GM19035 (cell line): Measurements from ENCODE around the gene KANK3.
"Not testable (repeated sequence)": the region's sequence is repeated elsewhere in the genome, so short reads cannot be mapped to it uniquely, and the experiment has no call there.

Experiments
- ATAC-seq: cut with Tn5 transposase; IDR thresholded peaks from one replicate; pipeline ENCODE4 v1.9.1; 2021; ENCODE audit not compliant: unreplicated experiment

The KANK3 gene

DNA sequence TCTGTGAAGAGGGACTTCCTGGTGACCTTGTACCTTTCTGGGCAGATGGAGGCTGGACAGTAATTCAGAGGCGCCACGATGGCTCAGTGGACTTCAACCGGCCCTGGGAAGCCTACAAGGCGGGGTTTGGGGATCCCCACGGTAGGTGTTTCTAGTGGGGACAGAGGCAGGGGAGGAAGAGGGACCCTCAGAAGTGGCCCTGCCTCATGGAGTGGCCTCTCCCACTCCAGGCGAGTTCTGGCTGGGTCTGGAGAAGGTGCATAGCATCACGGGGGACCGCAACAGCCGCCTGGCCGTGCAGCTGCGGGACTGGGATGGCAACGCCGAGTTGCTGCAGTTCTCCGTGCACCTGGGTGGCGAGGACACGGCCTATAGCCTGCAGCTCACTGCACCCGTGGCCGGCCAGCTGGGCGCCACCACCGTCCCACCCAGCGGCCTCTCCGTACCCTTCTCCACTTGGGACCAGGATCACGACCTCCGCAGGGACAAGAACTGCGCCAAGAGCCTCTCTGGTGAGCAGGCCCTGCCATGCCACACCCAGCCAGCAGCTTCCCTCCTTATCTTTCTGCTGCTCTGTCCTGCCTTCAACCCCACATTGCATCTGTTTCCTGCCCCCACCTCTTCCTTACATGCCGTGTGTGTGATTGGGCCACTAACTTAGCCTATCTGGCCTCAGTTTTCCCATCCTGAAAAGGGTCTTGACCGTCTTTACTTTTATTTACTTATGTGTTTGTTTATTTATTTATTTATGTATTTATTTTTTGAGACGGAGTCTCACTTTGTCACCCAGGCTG, 28.1 kb upstream of the KANK3 start:
- ATAC-seq, result no peak

DNA sequence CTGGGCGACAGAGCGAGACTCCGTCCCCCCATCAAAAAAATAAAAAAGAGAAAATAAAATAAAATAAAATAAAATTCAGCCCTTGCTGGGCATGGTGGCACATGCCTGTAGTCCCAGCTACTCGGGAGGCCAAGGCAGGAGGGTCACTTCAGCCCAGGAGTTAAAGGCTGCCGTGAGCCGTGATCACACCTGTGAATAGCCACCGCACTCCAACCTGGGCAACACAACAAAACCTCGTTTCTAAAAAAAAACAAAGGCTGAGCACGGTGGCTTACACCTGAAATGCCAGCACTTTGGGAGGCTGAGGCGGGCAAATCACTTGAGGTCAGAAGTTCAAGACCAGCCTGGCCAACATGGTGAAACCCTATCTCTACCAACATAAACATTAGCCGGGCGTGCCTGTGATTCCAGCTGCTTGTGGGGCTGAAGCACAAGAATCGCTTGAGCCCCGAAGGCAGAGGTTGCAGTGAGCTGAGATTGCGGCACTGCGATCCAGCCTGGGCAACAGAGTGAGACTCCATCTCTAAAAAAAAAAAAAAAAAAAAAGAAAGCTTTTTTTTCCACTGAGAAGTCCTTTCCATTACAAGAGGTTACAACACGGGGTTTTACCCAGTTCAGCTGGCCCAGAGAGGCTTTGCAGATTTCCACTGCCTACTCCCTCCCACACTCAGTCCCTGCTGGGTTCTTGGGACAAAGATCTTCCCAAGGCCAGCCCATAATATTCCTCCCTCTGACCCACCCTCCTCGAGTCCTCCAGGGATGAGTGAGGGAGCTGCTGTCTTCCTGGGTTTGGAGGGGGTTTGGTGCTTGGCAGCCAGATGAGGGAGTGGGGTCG, 27.3 kb upstream of the KANK3 start:
- ATAC-seq, result no peak

DNA sequence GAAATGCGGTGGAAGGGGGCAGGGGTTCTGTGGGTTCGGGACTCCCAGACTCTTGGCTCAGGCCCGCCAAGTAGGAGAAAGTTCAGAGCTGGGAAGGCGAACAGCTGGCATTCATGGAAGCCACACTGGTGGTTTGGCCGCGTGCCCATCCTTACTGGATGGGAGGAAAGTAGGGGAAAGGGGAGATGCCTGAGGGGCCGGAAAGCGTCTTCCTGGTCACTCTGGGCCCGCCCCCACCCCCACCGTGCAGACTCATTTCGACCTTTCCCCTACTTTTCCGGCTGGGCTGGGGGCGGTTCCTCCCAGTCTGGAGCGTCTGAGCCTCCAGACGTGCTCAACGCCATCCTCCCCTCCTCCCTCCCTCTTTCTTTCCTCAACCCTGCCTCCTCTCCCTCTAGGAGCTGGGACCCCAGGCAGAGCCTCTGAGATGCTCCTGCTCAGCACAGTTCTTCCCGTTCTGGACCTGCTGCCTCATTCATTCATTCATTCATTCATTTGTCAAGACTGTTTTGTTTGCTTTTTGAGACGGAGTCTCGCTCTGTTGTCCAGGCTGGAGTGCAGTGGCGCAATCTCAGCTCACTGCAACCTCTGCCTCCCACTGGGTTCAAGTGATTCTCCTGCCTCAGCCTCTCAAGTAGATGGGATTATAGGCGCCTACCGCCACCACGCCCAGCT, 24.4 kb upstream of the KANK3 start:
- ATAC-seq, result no peak

DNA sequence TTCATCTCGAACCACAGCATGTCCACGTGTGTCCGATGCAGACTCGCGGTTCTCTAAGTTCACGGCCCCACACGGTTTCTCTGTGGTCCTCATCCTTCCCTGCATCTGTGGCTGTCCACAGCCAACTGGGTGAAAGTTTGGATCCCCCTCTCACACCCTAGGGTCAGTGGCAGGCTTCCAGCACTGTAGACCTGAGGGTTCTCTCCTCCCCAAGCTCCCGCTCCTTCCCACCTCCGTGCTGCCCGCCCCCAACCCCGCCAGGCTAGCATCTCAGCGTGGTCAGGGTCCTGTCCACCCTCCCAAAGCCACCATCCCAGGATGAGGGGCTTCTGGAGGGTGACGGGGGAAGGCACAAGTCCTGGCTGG, 23.9 kb upstream of the KANK3 start:
- no peak for ATAC-seq

DNA sequence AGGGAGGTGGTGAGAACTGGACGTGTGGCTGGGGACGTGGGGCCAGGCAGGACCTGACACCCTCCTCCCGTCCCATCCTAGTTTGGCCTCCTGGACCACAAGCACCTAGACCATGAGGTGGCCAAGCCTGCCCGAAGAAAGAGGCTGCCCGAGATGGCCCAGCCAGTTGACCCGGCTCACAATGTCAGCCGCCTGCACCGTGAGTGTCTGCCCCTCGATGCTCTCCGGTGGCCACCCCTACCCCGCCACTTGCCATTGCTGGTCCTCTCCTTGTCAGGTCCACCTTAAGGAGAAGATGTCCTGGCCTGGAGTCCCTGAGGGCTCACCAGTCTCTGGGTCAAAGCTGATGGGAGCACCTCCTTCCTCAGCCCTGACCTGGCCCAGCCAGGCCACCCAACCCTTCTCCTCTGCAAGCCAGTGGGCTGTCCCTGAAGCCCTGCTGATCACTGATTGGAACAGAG, 23.1 kb upstream of the KANK3 start:
- no peak for ATAC-seq

DNA sequence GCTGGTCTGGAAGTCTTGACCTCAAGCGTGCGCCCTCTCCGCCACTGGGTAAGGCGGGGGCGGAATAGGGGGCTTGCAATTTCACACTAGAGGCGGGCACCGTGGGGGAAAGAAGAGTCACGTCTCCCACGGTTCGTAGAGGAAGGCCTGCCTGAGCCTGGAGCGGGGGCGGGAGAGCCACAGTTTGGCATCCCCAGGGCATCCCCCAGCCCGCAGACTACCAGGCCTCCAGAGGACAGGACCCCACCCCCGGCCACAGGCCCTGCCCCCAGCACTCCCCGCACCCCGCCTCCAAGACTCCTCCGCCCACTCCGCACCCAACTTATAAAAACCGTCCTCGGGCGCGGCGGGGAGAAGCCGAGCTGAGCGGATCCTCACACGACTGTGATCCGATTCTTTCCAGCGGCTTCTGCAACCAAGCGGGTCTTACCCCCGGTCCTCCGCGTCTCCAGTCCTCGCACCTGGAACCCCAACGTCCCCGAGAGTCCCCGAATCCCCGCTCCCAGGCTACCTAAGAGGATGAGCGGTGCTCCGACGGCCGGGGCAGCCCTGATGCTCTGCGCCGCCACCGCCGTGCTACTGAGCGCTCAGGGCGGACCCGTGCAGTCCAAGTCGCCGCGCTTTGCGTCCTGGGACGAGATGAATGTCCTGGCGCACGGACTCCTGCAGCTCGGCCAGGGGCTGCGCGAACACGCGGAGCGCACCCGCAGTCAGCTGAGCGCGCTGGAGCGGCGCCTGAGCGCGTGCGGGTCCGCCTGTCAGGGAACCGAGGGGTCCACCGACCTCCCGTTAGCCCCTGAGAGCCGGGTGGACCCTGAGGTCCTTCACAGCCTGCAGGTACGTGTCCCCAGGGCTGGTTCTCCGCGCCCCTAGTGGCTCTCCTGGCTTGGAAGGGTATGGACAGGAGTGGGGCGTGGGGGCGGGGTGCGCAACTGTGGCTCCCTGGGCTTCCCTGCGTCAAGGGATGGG, 21.0 kb upstream of the KANK3 start, which contains the start of gene ANGPTL4:
Gene ANGPTL4, plus strand, starts transcription at position 353 of the 969 bp plus-strand sequence. Its CDS starts 167 bp downstream, at position 520.
- no peak for ATAC-seq

DNA sequence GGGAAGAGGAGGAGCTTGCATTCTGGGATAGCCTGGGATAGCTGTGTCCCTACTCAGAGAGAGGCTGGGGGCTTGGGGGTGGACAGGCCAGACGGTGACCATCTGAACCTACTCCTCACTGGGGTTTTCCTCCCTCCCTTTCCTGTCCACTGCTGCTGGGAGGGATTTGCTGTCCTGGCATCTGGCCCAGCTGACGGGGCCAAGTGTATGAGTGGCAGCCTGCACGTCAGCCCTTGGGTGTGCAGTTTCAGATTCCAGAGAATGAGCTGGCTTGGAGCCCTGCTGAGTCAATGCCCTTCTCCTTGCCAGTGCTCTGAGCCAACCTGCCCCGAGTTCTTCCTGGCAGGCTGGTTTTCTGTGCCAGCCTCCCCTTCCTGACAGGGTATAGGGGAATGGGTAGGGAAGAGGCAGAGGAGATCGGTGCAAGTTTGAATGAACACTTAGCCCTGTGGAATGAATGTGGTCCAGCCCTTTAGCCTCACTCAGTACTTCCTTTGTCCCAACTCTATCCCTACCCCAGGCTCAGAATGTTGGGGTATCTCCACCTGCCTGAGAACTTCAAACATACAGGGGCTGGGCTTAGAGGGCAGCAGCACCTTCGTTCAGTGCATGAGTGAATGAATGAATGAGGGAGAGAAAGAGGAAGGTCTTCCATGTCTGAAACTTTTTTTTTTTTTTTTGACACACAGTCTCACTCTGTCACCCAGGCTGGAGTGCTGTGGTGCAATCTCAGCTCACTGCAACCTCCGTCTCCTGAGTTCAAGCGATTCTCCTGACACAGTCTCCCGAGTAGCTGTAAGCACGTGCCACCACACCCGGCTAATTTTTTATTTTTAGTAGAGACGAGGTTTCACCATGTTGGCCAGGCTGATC, 19.1 kb upstream of the KANK3 start:
- ATAC-seq, result no peak

DNA sequence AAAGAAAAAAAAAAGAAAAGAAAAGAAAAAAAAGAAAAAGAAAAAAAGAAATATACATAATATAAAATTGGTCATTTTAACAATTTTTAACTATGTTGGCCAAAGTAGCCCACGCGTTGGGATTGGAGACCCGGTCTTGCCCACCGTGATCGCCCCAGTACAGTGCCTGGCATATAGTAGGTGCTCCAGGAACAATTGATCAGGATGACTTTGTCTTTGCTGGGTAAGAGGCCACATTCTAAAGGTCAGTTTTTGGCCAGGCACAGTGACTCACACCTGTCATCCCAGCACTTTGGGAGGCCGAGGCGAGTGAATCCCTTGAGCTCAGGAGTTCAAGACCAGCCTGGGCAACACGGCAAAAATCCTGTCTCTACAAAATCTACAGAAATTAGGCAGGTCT, 17.1 kb upstream of the KANK3 start:
- no peak for ATAC-seq

DNA sequence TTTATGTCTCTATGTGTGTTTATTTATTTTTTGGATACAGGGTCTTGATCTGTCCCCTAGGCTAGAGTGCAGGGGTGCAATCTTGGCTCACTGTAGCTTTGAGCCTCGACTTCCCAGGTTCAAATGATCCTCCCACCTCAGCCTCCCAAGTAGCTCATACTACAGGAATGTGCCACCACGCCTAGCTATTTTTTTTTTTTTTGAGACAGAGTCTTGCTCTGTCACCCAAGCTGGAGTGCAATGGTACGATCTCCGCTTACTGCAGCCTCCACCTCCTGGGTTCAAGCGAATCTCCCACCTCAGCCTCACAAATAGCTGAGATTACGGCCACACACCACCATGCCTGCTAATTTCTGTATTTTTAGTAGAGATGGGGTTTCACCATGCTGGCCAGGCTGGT, 15.9 kb upstream of the KANK3 start:
- ATAC-seq, result no peak

DNA sequence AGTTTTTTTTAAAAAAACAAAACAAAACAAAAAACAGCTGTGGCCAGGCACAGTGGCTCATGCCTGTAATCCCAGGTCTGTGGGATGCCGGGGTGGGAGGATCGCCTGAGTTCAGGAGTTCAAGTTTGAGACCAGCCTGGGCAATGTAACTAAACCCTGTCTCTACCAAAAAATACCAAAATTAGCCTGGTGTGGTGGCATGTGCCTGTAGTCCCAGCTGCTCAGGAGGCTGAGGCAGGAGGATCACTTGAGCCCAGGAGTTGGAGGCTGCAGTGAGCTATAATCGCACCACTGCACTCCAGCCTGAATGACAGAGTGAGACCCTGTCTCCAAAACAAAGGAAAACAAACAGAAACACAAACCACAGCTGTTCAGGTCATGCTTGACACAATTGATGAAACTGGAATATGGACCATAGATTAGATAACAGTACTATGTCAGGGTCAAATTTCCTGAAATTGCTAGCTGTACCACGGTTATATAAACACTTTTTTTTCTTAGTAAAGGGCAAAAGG, 14.0 kb upstream of the KANK3 start:
- no peak for ATAC-seq

DNA sequence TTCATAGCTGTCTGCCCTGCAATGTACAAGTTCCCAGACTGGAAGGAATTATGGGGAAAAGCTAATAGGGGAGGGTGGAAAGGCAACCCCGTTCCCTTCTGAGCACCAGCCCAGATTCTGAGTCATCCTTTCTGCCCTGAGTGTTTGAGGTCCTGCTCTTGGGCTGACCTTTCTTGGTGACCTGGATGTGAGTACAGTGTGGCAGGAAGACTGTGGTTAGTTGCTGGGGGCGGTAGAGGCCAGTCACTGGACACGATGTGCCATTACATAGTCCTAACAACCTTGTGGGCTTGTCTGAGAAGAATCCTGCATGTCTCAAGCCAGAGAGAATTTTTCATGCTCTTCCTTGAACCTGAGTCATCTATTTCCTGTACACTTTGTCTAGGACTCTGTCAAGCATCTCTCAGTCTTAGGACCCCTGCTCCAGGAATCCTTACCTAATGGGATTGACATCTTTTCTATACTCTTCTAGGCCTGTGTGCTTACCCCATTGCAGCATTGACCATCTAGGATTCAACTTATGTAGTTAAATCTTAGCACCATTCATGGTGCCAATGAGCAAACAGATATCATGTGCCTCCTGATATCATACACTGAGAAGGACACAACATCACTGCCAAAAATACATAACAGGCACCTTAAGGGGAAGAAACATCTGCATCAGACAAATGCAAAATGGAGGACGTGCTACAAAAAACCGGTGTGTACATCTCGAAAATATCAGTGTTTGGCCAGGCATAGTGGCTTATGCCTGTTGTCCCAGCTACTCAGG, 12.8 kb upstream of the KANK3 start:
- no peak for ATAC-seq

DNA sequence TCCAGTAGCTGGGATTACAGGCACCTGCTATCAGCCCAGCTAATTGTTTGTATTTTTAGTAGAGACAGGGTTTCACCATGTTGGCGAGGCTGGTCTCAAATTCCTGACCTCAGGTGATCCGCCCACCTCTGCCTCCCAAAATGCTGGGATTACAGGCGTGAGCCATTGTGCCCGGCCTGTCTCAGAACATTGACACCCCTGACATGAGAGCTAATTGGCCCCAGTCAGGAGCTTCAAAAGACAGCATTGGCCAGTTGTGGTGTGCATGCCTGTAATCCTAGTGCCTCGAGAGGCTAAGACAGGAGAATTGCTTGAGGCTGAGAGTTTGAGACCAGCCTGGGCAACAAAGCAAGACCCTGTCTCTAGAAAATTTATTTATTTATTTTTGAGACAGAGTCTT, 9.8 kb upstream of the KANK3 start:
- not testable (repeated sequence) for ATAC-seq

DNA sequence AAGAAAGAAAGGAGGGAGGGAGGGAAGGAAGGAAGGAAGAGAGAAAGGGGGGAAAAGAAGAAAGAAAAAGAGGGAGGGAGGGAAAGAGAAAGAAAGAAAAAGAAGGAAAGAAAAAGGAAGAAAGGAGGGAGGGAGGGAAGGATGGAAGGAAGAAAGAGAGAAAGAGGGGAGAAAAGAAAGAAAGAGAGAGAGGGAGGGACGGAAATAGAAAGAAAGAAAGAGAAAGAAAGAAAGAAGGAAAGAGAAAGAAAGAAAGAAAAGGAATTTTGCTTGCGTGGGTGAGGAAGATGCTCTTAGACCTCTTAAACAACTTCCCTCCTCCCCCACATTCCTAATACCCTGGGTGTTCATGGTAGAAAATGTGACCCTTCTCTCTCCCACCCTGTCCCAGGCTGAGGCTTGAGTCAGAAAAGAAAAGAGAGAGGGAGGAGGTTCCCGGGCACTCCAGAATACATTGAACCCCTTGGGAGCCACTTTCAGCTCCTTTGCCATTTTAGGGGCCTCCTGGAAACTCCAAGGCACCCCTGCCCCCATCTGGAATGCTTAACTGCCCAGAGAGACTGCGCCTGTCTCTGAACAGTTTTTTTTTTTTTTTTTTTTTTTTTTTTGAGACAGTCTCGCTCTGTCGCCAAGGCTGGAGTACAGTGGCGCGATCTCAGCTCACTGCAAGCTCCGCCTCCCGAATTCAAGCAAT, 9.2 kb upstream of the KANK3 start:
- ATAC-seq, result no peak

DNA sequence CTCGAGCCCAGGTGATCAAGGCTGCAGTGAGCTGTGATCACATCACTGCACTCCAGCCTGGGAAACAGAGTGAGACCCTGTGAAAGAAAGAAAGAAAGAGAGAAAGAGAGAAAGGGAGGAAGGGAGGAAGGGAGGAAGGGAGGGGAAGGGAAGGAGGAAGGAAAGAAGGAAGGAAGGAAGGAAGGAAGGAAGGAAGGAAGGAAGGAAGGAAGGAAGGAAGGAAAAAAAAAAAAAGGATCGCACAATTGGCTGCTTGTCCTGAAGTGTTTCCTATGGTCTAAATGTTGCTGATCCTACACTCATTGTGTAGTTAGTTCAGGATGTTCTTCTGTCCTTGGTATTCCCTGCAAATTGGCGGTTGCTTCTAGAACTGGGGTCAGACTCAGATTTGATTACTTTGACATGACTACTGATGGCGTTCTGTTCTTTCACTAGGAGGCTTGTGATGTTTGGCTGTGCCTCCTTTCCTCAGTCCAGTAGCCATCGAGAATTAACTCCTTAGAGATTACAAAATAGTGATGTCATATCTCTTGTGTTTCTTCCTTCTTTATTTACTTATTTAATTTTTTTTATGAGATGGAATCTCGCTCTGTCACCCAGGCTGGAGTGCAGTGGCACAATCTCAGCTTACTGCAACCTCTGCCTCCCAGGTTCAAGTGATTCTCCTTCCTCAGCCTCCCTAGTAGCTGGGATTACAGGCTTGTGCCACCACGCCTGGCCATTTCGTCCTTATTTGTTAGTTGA, 6.7 kb upstream of the KANK3 start:
- ATAC-seq, result not testable (repeated sequence)

DNA sequence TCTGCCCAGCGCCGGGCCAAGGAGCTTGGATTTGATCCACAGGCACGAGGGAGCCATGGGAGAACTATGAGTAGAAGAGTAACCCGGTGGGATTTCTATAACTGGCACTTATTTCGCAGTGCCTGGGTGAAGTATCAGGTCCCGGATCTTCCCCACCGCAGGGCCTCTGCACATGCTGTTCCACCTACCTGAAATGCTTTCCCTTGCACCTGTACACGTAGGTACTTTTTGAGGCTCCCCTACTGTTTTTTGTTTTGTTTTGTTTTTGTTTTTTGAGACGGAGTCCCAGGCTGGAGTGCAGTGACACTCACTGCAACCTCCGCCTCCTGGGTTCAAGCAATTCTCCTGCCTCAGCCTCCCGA, 402 bp upstream of the KANK3 start:
- no peak for ATAC-seq

DNA sequence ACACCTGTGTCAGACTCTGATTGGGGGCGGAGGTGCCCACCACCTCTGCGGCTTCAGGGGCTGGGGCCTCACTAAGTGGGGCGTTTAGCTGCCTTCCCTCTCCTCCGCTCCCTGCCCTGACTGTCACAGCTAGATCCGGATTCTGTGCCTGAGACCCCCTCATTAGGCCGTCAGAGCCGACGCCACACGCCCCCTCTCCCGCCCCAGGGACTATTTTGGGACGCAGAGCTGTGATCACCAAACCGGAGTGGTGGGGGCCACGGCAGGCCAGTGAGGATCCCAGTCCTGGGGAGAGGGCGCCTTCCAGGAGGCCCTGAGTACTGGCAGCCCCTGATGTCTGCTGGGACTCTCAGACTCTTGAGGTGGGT, 762 bp downstream of the KANK3 start:
- ATAC-seq, result no peak

DNA sequence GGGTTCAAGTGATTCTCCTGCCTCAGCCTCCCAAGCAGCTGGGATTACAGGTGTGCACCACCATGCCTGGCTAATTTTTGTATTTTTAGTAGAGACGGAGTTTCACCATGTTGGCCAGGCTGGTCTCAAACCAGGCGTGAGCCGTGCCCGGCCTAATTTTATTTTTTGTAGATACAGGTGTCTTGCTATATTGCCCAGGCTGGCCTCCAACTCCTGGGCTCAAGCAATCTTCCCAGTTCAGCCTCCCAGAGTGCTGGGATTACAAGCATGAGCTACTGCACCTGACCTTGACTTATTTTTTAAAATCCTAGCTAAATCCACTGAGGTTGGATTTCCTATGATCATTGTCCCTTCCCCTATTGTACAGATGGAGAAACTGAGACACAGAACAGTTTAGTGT, 1.6 kb downstream of the KANK3 start:
- not testable (repeated sequence) for ATAC-seq
